A673 (cell line): ENCODE data around the gene FOXJ1.

Experiments
- EZH2 ChIP-seq: fragments of 200-600 bp; sonication (generic); IDR thresholded peaks from 2 replicates; pipeline ENCODE4 v1.6.1; 2017; ENCODE audit warnings: borderline replicate concordance, low read depth, mild to moderate bottlenecking, mixed read lengths, antibody characterized with exemption, low read length; ENCODE audit not compliant: poor library complexity, severe bottlenecking
- TF ChIP-seq, protein P1 (sequence below): fragments of 300-800, 200-600 bp; sonication (generic); conservative IDR thresholded peaks from 2 replicates; pipeline ENCODE4 v1.5.1; 2017; ENCODE audit warnings: low read depth, mild to moderate bottlenecking, antibody characterized with exemption, low read length, moderate library complexity, mixed read lengths

DNA sequence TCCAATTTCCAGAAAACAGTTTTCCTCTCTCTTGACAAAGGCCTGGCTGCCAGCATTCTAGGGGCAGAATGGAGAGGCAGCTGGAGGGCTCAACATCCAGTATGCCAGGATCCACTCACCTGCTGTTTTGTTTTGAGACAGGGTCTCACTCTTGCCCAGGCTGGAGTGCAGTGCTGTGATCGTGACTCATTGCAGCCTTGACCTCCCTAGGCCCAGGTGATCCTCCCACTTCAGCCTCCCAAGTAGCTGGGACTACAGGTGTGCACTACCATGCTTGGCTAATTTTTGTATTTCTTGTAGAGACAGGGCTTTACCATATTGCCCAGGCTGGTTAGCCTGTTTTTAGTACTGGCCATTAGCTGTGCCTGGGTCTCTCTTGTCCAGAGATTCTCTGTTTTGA lies 29.1 kb upstream of the FOXJ1 start:
- TF ChIP-seq, protein P1, sequence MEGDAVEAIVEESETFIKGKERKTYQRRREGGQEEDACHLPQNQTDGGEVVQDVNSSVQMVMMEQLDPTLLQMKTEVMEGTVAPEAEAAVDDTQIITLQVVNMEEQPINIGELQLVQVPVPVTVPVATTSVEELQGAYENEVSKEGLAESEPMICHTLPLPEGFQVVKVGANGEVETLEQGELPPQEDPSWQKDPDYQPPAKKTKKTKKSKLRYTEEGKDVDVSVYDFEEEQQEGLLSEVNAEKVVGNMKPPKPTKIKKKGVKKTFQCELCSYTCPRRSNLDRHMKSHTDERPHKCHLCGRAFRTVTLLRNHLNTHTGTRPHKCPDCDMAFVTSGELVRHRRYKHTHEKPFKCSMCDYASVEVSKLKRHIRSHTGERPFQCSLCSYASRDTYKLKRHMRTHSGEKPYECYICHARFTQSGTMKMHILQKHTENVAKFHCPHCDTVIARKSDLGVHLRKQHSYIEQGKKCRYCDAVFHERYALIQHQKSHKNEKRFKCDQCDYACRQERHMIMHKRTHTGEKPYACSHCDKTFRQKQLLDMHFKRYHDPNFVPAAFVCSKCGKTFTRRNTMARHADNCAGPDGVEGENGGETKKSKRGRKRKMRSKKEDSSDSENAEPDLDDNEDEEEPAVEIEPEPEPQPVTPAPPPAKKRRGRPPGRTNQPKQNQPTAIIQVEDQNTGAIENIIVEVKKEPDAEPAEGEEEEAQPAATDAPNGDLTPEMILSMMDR: no peak
- no peak for TF ChIP-seq EZH2
